Peyer's patch (tissue), 4 donors: ENCODE data around the gene DROSHA. TPM values are rescaled to one million over a fixed set of nuclear protein-coding genes. Genes with fewer than 3 reads are reported as not detected.
A peak's percentile ranks its signal among the peaks of the same experiment; 100 is the strongest.

Source experiments
- DNase-seq, 3 donors: peaks; one replicate each; pipeline ENCODE4 v3.0.0-alpha.2; 2017 to 2019
- H3K27ac ChIP-seq, 4 donors: fragments of 200-600 bp; sonication (generic); one replicate each; pipeline ENCODE4 v1.5.1; 2016 to 2019
- H3K27me3 ChIP-seq, 2 donors: fragments of 200-600 bp; sonication (generic); one replicate each; pipeline ENCODE4 v1.5.1; 2019
- H3K36me3 ChIP-seq, 3 donors: fragments of 200-600 bp; sonication (generic); one replicate each; pipeline ENCODE4 v1.5.1; 2016 to 2019
- H3K4me1 ChIP-seq, 4 donors: fragments of 200-600 bp; sonication (generic); one replicate each; pipeline ENCODE4 v1.5.1; 2016 to 2019
- H3K4me3 ChIP-seq, 4 donors: fragments of 200-600 bp; sonication (generic); 1 replicate in 3 of 4; 2 replicates in 1 of 4; pipeline ENCODE4 v1.5.1; 2016 to 2019; ENCODE audit warnings: mild to moderate bottlenecking in 1 of 4
- H3K9me3 ChIP-seq, 4 donors: fragments of 200-600 bp; sonication (generic); one replicate each; pipeline ENCODE4 v1.5.1; 2016 to 2019; ENCODE audit warnings: mild to moderate bottlenecking in 1 of 4
- POLR2A ChIP-seq, 2 donors: fragments of 450-650 bp; IDR thresholded peaks; one replicate each; pipeline ENCODE4 v1.5.1; 2017; ENCODE audit warnings: antibody characterized with exemption in 2 of 2, mild to moderate bottlenecking in 2 of 2, moderate library complexity in 2 of 2
- total RNA-seq, 4 donors: library from RNA; depleted of rRNA; stranded (reverse); fragments of >200 nt; gene quantifications; one replicate each; pipeline ENCODE4 v1.1.0, GENCODE V29; 2016
- TF ChIP-seq, protein P1 (sequence below), 6 experiments: fragments of 450-650 bp in 4 of 6; fragments of 200-600 bp in 2 of 6; sonication (generic) in 1 of 6; IDR thresholded peaks; one replicate each; pipeline ENCODE4 v1.5.1; 2017 to 2019; ENCODE audit warnings: antibody characterized with exemption in 6 of 6, mild to moderate bottlenecking in 3 of 6, moderate library complexity in 1 of 6

The DROSHA gene
- total RNA-seq, 4 donors from 2014 or later, result 41.9 to 142 (median 59.0) TPM

DNA sequence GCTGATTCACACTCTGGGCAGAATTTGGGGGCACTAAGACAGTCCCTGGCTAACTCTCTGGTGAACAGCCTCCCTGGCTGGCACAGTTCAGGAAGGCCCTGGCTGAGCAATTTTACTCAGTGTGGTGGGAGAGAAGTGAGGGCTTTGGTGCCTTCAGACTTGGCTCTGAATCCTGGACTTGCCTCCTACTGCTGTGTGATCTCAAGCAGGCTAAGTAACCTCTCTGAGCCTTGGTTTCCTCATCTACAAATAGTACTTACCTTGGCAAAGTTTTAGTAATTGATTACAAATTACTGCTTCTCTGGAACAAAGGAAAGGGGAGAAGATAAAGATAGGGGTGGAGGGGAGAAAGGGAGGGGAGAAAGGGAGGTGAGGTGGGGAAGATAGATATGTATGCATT lies 153.8 kb downstream of the DROSHA start:
- TF ChIP-seq, protein P1, sequence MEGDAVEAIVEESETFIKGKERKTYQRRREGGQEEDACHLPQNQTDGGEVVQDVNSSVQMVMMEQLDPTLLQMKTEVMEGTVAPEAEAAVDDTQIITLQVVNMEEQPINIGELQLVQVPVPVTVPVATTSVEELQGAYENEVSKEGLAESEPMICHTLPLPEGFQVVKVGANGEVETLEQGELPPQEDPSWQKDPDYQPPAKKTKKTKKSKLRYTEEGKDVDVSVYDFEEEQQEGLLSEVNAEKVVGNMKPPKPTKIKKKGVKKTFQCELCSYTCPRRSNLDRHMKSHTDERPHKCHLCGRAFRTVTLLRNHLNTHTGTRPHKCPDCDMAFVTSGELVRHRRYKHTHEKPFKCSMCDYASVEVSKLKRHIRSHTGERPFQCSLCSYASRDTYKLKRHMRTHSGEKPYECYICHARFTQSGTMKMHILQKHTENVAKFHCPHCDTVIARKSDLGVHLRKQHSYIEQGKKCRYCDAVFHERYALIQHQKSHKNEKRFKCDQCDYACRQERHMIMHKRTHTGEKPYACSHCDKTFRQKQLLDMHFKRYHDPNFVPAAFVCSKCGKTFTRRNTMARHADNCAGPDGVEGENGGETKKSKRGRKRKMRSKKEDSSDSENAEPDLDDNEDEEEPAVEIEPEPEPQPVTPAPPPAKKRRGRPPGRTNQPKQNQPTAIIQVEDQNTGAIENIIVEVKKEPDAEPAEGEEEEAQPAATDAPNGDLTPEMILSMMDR (IDR thresholded peaks at IDR 0.05), result no peak
- TF ChIP-seq POLR2A (IDR thresholded peaks at IDR 0.05), result no peak
- DNase-seq, result no peak
- H3K4me1 ChIP-seq, result peaks cover 0 to 6% (median 0%) of the 10 kb centered on the region in 4 donors
- no peaks in the 10 kb centered on the region for H3K36me3 ChIP-seq
- no peak overlapping the region for H3K4me3 ChIP-seq
- H3K27me3 ChIP-seq, result no peaks in the 10 kb centered on the region
- peak overlapping the region in 1 of 4 donors; percentile 25 for H3K27ac ChIP-seq
- H3K9me3 ChIP-seq, result no peaks in the 10 kb centered on the region

DNA sequence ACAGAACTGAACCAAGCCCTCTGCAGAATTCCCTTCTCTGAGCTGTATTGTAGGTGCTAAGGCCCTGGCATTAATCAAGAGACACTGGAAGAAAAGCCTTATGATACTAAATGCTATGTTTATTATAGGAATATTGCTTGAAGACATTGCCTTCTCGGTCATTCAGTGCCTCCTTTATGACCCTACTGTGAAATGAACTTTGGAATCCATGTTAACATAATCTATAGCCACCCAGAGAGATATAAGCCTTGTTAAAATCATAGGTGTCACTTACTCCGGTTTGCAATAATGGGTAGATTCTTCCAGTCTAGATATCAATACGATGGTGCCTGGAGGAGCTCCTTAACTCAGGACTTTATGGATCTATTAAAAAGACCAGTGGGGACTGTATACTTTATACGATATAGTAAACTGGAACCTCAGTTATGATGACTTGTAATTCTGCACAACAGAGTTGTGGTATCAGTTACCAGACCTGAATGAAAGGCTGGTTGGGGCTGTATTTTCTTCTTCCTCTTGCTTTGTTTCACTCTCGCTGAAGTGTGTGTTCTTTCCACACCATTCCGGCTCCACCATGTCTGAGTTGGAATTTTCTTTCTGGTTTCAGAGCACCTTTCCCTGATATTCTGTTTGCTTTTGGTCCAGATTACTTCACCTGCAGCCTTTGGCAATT lies 154.5 kb downstream of the DROSHA start:
- no peaks in the 10 kb centered on the region for H3K27me3 ChIP-seq
- no peaks in the 10 kb centered on the region for H3K36me3 ChIP-seq
- no peaks in the 10 kb centered on the region for H3K9me3 ChIP-seq
- DNase-seq, result no peak
- no peak overlapping the region for H3K4me3 ChIP-seq
- TF ChIP-seq, protein P1 (IDR thresholded peaks at IDR 0.05), result no peak
- no peak for TF ChIP-seq POLR2A (IDR thresholded peaks at IDR 0.05)
- peaks cover 0 to 6% (median 0%) of the 10 kb centered on the region in 4 donors for H3K4me1 ChIP-seq
- H3K27ac ChIP-seq, result peak overlapping the region in 1 of 4 donors; percentile 25

DNA sequence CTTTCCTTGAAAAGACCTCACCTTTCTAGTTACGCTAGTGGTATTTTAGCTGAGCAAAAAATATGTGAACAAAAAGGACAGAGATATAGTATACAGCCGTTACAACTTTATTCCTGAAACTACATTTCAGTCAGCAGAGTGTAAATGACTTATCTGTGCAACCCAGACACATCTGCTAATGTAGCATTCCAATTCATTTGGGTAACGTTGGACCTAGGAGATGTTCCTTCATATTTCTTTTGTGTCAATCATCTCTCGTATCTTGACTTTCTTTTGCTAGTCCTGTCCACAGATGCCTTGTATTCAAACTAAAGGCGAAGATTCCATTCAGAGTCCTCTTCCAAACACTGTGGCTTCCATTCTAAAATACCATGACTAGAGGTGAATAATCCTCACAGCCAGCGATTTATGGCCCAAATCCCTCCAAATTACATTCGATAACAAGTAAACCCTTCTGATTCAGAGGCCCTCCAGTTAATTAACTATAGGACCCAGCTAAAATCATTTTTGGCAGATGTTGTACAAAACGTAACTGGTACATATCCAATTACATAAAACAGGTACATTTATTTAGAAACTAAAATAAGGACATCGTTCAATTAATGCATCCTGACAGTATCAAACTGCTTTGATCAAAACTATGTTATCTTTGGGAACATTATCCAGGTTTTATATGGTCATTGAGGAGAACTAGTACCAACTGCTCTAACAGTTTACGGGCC lies 155.7 kb downstream of the DROSHA start:
- Histone ChIP-seq H3K4me3 (no peak overlapping the region), H3K27ac (no peak overlapping the region), H3K27me3 (no peaks in the 10 kb centered on the region), H3K36me3 (no peaks in the 10 kb centered on the region), H3K9me3 (no peaks in the 10 kb centered on the region), H3K4me1 (peaks cover 0 to 6% (median 0%) of the 10 kb centered on the region in 4 donors)
- no peak for DNase-seq
- no peak for TF ChIP-seq POLR2A (IDR thresholded peaks at IDR 0.05)
- TF ChIP-seq, protein P1 (IDR thresholded peaks at IDR 0.05), result no peak

DNA sequence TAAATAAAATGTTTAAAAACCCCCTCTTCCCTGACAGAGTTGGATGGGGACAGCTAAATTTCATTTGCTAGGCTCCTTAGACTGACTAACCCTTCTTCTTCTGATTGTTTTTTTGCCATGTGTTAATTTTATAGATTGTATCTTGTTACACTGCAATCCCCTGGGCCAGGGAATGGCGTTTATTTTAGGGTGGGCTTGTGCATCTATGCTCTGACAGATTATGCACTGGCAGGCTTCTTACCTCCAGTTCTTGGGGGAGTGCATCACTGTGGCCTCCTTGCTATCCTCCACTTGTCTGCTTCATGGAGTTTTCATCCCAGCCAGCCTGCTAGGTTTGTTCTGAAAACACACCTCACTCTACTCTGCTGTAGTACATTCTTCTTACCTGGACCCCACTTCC lies 159.8 kb downstream of the DROSHA start:
- Histone ChIP-seq H3K27ac (no peak overlapping the region), H3K36me3 (no peaks in the 10 kb centered on the region), H3K4me3 (no peak overlapping the region), H3K9me3 (no peaks in the 10 kb centered on the region), H3K27me3 (no peaks in the 10 kb centered on the region), H3K4me1 (no peaks in the 10 kb centered on the region)
- no peak for TF ChIP-seq POLR2A (IDR thresholded peaks at IDR 0.05)
- TF ChIP-seq, protein P1 (IDR thresholded peaks at IDR 0.05), result no peak
- no peak for DNase-seq

DNA sequence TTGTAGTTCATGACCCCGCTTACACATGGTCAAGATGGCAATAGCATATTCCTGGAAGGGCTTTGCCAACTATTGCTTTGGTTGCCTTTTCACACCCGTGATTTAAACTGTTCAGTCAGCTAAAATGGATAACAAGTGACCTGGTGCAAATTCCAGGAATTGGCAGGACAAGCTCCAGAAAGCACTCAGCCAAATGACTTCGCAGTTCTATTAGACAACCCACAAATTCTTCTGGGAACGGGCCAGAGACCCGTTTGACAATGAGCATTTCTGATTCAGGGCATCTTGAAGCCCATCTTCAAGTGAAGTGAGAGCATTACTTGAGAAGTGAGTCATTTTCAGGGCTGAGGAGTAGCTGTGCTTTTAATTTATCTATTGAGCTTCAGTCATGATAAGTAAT lies 165.0 kb downstream of the DROSHA start:
- H3K36me3 ChIP-seq, result no peaks in the 10 kb centered on the region
- DNase-seq, result no peak
- H3K4me3 ChIP-seq, result no peak overlapping the region
- no peak overlapping the region for H3K27ac ChIP-seq
- no peaks in the 10 kb centered on the region for H3K27me3 ChIP-seq
- H3K9me3 ChIP-seq, result no peaks in the 10 kb centered on the region
- H3K4me1 ChIP-seq, result no peaks in the 10 kb centered on the region
- TF ChIP-seq, protein P1 (IDR thresholded peaks at IDR 0.05), result no peak
- TF ChIP-seq POLR2A (IDR thresholded peaks at IDR 0.05), result no peak
